GM21360 (cell line): Measurements from ENCODE around the gene EXD1.

Experiments
- ATAC-seq: cut with Tn5 transposase; IDR thresholded peaks from one replicate; pipeline ENCODE4 v1.9.1; 2021; ENCODE audit warnings: mild to moderate bottlenecking, moderate library complexity; ENCODE audit not compliant: unreplicated experiment

The EXD1 gene

GRCh38 chr15:41231422-41232226 is 1.1 kb upstream of the EXD1 start:
- ATAC-seq = peak; percentile 31

DNA sequence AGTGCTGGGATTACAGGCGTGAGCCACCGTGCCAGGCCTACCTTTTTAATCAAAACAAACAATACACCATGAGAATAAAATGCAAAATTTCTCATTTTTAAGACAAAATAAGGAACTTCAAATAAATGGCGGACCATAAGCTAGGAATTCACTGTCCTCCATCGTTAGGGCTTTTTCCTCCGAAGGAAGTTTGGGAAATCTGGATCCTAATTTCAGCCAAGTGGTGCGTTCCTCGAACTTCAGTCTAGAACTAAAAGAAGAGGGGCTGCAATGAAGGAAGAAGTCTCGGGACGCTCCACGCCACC is 260 bp downstream of the EXD1 start:
- no peak for ATAC-seq

- ATAC-seq = no peak
Observed at GRCh38 chr15:41219381-41219780, 11.2 kb downstream of the EXD1 start.

DNA sequence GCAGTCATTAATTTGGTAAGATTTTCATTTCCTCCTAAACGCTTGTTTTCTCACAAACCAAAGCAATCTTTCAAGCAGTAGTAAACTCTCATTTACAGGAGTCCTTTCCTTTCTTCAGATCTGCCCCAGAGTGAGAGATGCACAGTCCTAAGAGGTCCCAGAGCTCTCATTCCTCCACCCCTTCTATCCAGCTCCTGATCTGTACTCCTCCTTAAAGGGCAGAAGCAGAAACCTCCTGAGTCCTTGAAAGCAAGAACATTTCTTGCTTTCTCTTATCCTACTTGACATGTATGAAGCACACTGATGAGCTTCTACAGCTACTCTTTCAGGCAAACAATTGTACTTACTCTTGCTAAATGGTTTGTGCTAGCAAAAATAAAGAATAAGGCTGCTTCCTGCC is 11.7 kb downstream of the EXD1 start:
- ATAC-seq = no peak

GRCh38 chr15:41215708-41216107 is 14.8 kb downstream of the EXD1 start:
- no peak for ATAC-seq

GRCh38 chr15:41207687-41208448 is 22.7 kb downstream of the EXD1 start:
- ATAC-seq = no peak

DNA sequence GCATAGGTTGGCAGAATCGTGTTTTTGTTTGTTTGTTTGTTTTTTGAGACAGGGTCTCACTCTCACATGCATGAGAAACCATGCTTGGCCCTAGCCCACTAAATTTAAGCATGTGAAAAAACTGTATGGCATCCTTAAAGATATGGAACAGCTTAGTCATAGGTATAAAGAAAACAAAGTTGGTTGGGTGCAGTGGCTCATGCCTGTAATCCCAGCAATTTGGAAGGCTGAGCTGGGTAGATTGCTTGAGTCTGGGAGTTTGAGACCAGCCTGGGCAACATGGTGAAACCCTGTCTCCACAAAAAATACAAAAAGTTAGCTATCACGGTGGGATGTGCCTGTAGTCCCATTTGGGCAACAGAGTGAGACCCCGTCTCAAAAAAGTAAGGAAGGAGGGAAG is 25.2 kb downstream of the EXD1 start:
- ATAC-seq = no peak

DNA sequence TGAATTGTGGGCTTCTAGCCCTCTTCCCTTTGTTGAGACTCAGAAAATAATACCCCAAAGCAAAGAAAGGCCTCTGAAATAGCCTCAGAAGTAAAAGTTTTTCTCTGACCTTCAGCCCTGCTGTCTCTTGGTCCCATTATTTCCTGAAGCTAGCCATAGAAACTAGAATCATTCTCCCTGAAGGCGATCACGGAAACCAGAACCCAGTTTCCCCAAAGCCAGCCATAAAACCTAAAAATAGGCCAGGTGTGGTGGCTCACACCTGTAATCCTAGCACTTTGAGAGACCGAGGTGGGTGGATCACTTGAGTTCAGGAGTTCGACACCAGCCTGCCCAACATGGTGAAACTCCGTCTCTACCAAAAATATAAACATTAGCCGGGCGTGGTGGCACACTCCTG is 27.2 kb downstream of the EXD1 start:
- ATAC-seq = no peak

DNA sequence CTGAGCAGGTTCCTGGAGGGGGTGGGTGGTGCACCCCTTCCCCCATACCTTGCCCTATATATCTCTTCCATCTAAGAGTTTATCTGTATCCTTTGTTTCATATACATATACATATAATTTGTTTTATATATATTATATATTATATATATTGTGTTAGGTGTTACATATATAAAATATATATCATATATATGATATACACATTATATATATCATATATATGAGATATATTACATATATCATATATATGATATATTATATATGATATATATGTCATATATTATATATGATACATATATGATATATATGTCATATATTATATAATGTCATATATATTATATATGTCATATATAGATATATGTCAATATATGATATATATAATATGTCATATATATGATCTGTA is 31.1 kb downstream of the EXD1 start:
- ATAC-seq = no peak

DNA sequence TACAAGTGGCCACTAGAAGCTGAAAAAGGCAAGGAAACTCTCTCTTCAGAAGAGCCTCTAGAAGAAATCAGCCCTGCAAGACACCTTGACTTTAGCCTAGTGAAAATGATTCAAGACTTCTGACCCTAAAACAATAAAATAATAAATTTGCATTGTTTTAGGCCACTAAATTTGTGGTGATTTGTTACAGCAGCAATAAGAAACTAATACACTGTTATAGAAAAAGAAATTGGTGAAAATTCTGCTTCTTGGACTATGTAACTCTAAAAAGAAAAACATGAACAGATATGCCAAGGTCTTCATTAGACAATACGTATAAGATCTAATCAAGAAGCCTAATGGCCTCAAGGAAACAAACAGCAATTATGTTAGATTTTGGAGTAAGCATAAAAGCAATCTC is 36.1 kb downstream of the EXD1 start:
- ATAC-seq = no peak

DNA sequence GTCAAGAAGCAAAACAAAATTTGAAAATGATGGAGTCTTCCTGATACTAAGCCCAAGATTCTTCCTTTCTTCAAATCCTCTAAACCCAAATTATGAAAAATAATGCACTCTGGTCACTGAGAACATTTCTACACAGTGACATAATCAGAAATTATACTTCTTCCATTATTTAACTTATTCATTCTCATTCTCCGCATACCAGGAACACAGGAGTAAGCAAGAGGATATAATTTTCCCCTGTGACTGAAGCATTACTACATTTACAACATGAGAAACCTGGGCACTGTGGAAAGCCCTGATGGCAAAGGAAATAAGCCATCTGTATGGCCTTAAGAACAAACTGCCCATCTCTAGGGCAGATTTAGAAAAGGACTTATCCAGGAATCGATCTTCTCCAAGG is 47.0 kb downstream of the EXD1 start:
- ATAC-seq = no peak

DNA sequence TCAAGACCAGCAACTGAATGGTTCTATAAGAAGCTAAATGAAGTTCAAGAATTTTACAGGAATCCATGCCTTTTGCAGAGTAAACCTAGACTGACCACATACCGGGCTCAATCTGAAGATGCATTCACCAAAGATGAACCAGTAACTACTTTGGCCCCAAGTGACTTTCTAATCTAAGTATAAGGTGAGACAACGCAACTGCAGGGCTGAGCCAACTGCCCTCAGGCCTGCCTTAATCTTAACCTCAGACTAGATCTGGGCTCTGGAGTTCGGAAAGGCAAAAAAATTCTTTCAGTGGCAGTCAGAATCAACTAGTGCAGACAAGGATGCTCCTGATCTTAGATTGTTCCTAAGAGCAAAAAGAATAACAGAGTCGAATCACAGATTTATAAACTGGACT is 48.3 kb downstream of the EXD1 start:
- no peak for ATAC-seq

GRCh38 chr15:41180206-41180789 is 50.3 kb downstream of the EXD1 start:
- no peak for ATAC-seq

DNA sequence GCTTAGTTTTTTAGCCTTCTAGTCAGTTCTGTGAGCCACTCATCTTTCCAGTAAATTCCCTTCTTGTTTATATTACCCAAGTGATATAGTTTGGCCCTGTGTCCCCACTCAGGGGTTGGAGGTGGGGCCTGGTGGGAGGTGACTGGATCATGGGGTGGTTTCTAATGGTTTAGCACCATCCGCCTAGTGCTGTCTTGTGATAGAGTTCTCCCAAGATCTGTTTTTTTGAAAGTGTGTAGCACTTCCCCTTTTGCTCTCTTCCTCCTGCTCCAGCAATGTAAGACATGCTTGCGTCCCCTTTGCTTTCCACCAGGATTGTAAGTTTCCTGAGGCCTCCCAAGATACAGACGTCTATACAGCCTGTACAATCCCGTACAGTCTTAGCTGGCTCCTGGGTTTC is 60.8 kb downstream of the EXD1 start:
- no peak for ATAC-seq

GRCh38 chr15:41169086-41169485 is 61.5 kb downstream of the EXD1 start:
- ATAC-seq = no peak

GRCh38 chr15:41161736-41162135 is 68.8 kb downstream of the EXD1 start:
- no peak for ATAC-seq

DNA sequence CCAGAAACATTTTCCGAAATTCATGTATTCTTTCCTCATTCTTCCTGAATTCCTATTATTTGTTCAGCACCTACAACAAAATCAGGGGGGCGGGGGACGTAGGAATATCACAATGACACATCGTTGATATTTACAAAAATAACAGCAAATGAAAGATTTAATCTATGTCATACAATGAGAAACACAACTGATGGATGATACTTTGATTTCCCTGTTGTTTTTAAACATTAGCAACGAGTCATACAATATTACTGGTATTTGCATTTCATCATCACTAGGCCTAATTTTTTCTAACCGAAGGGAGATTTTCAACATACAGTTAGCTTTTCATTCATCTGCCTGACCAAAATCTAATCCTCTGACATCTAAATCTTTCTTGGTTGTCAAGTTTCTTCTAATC is 69.2 kb downstream of the EXD1 start:
- no peak for ATAC-seq

DNA sequence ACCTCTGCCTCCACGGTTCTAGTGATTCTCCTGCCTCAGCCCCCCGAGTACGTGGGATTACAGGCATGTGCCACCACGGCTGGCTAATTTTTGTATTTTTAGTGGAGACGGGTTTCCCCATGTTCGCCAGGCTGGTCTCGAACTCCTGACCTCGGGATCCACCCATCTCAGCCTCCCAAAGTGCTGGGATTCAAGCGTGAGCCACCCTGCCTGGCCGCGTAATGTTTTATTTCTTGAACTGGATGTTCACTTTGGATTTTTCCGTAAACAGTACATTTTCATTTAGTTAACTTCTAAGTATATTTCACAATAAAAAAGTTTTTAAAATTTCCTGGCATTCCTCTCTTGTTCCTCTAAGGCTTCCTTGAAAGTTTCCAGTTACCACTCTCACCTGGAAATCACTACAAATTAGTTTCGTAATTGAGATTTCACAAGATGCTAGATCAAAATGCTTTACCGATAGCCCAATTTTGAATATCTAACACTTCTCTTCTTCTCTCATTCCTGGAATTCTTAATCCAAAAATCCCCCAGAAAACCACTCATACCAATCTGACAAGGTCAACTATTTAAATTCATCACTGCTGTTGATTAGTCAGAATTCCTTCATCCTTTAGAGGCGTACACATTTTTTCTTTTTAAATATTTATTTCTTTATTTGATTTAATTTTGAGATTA is 69.8 kb downstream of the EXD1 start:
- ATAC-seq = no peak

DNA sequence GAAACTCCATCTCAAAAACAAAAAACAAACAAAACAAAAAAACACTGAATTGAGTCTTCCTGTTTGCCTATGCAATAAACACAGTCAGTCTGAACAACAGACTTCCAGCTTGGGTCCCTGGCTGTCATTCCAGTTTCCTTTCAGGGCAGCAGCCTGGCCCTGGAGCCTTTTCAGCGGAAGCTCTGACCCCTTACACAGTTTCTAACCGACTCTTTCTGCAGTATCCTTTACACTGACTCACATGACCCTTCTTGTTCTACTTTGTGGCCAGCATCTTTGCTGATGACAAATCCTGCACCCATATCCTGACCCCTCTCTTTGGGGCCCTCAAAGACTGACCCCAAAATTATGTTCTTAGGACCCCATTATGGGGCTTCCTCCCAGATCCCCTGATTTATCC is 76.1 kb downstream of the EXD1 start:
- no peak for ATAC-seq

GRCh38 chr15:41153733-41154132 is 76.8 kb downstream of the EXD1 start:
- ATAC-seq = no peak

DNA sequence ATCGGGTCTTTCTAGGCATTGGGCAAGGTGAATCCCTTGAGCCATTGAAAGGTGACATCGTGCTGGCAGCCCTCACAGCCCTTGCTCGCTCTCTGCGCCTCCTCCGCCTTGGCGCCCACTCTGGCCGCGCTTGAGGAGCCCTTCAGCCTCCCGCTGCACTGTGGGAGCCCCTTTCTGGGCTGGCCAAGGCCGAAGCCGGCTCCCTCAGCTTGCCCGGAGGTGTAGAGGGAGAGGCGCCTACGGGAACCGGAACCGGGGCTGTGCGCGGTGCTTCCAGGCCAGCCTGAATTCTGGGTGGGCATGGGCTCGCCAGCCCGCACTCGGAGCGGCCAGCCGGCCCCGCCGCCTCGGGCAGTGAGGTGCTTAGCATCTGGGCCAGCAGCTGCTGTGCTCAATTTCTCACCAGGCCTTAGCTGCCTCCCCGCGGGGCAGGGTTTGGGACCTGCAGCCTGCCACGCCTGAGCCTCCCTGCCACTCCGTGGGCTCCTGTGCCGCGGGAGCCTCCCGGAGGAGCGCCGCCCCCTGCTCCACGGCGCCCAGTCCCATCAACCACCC is 79.0 kb downstream of the EXD1 start:
- ATAC-seq = no peak
